Stomach (tissue), 4 donors: Measurements from ENCODE around the gene RCN2.

Experiments used
- POLR2A ChIP-seq, 4 donors: fragments of 450-650 bp; IDR thresholded peaks; one replicate each; pipeline ENCODE4 v1.6.1; 2016; ENCODE audit warnings: antibody characterized with exemption in 4 of 4, control low read depth in 2 of 4, mild to moderate bottlenecking in 1 of 4, moderate library complexity in 1 of 4
- POLR2AphosphoS5 ChIP-seq, 3 donors: sonication (generic); formaldehyde crosslinking; IDR thresholded peaks; one replicate each; pipeline ENCODE4 v1.6.1; 2016; ENCODE audit warnings: antibody characterized with exemption in 3 of 3

GRCh38 chr15:76996526-76997401, 65.2 kb downstream of the RCN2 start:
- no peak for TF ChIP-seq POLR2A (IDR thresholded peaks at IDR 0.05)
- no peak for TF ChIP-seq POLR2AphosphoS5 (IDR thresholded peaks at IDR 0.05)
